ENCODE measurements around the gene TTC5. TPM values are rescaled to one million over a fixed set of nuclear protein-coding genes. Genes with fewer than 3 reads are reported as not detected.

Gene TTC5, protein sequence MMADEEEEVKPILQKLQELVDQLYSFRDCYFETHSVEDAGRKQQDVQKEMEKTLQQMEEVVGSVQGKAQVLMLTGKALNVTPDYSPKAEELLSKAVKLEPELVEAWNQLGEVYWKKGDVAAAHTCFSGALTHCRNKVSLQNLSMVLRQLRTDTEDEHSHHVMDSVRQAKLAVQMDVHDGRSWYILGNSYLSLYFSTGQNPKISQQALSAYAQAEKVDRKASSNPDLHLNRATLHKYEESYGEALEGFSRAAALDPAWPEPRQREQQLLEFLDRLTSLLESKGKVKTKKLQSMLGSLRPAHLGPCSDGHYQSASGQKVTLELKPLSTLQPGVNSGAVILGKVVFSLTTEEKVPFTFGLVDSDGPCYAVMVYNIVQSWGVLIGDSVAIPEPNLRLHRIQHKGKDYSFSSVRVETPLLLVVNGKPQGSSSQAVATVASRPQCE
- total RNA-seq: 10.5 and 14.2 TPM in 2 replicates

GRCh38 chr14:20305265-20306078 lies at the start of gene TTC5:
TSS of gene TTC5 (minus strand) at chr14:20305951. CDS start at chr14:20305937, 14 bp downstream.
- peak; percentile 93 for TF ChIP-seq CTCF (IDR thresholded peaks at IDR 0.05; ENCODE audit: insufficient read depth, low read length, severe bottlenecking)
- Histone ChIP-seq H3K36me3 (ENCODE audit: control insufficient read depth, insufficient read depth, low read length) (peaks cover 5% of the 10 kb centered on the region), H3K27me3 (ENCODE audit: control insufficient read depth, insufficient read depth, low read length) (no peaks in the 10 kb centered on the region), H3K4me3 (ENCODE audit: low read depth, low read length) (peak within 1 kb of the TSS; percentile 54)
- DNase-seq (ENCODE audit: low read depth) (peak; percentile 75), FAIRE-seq (no peak)

DNA sequence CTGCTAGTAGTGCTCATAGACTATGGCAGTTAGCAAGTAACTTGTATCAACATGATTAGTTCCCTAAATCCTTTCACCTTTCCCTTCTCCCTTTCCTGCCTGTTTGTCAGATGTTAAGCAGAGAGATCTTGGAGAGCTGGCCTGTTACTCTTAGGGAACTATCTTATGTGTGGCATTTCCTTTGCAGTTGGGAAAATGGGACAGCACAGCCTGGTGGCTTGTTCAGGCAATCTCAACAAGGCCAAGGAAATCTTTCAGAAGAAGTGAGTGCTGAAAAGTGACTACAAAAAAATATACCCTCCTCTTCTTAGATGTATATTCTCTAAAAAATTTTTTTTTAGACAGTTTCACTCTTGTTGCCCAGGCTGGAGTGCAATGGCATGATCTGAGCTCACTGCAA lies 45.1 kb upstream of the TTC5 start:
- FAIRE-seq (no peak), DNase-seq (ENCODE audit: low read depth) (no peak)
- no peak overlapping the region for H3K4me3 ChIP-seq (ENCODE audit: low read depth, low read length)
- TF ChIP-seq CTCF (IDR thresholded peaks at IDR 0.05; ENCODE audit: insufficient read depth, low read length, severe bottlenecking): no peak
- no peaks in the 10 kb centered on the region for H3K27me3 ChIP-seq (ENCODE audit: control insufficient read depth, insufficient read depth, low read length)
- H3K36me3 ChIP-seq (ENCODE audit: control insufficient read depth, insufficient read depth, low read length): peaks cover 23% of the 10 kb centered on the region

GRCh38 chr14:20350282-20350681 lies 44.5 kb upstream of the TTC5 start:
- Histone ChIP-seq H3K4me3 (ENCODE audit: low read depth, low read length) (no peak overlapping the region), H3K27me3 (ENCODE audit: control insufficient read depth, insufficient read depth, low read length) (no peaks in the 10 kb centered on the region), H3K36me3 (ENCODE audit: control insufficient read depth, insufficient read depth, low read length) (peaks cover 22% of the 10 kb centered on the region)
- FAIRE-seq: no peak
- DNase-seq (ENCODE audit: low read depth): no peak
- no peak for TF ChIP-seq CTCF (IDR thresholded peaks at IDR 0.05; ENCODE audit: insufficient read depth, low read length, severe bottlenecking)

- FAIRE-seq: no peak
- TF ChIP-seq CTCF (IDR thresholded peaks at IDR 0.05; ENCODE audit: insufficient read depth, low read length, severe bottlenecking): no peak
- Histone ChIP-seq H3K4me3 (ENCODE audit: low read depth, low read length) (no peak overlapping the region), H3K36me3 (ENCODE audit: control insufficient read depth, insufficient read depth, low read length) (peaks cover 16% of the 10 kb centered on the region), H3K27me3 (ENCODE audit: control insufficient read depth, insufficient read depth, low read length) (no peaks in the 10 kb centered on the region)
- DNase-seq (ENCODE audit: low read depth): no peak
These were observed 42.0 kb upstream of the TTC5 start for GRCh38 chr14:20347747-20348146.

- FAIRE-seq (no peak), DNase-seq (ENCODE audit: low read depth) (no peak)
- Histone ChIP-seq H3K27me3 (ENCODE audit: control insufficient read depth, insufficient read depth, low read length) (no peaks in the 10 kb centered on the region), H3K36me3 (ENCODE audit: control insufficient read depth, insufficient read depth, low read length) (peaks cover 13% of the 10 kb centered on the region), H3K4me3 (ENCODE audit: low read depth, low read length) (no peak overlapping the region)
- no peak for TF ChIP-seq CTCF (IDR thresholded peaks at IDR 0.05; ENCODE audit: insufficient read depth, low read length, severe bottlenecking)
These were observed 41.0 kb upstream of the TTC5 start for GRCh38 chr14:20346713-20347112.
